Gastroesophageal sphincter (tissue), 3 donors: ENCODE data around the gene MLLT3.

ENCODE experiments used
- EP300 ChIP-seq: sonication (generic); formaldehyde crosslinking; IDR thresholded peaks from one replicate; pipeline ENCODE4 v1.6.1; 2017; ENCODE audit warnings: antibody characterized with exemption, mild to moderate bottlenecking
- POLR2A ChIP-seq, 2 donors: fragments of 450-650 bp; IDR thresholded peaks; one replicate each; pipeline ENCODE4 v1.6.1; 2017; ENCODE audit warnings: antibody characterized with exemption in 2 of 2, mild to moderate bottlenecking in 2 of 2, moderate library complexity in 1 of 2
- POLR2AphosphoS5 ChIP-seq: sonication (generic); formaldehyde crosslinking; IDR thresholded peaks from one replicate; pipeline ENCODE4 v1.6.1; 2017; ENCODE audit warnings: antibody characterized with exemption
- TF ChIP-seq, protein P1 (sequence below), 4 experiments: fragments of 200-600 bp in 2 of 4; fragments of 450-650 bp in 2 of 4; sonication (generic) in 1 of 4; IDR thresholded peaks; one replicate each; pipeline ENCODE4 v1.5.1; 2017 to 2019; ENCODE audit warnings: antibody characterized with exemption in 4 of 4, mild to moderate bottlenecking in 2 of 4, moderate library complexity in 2 of 4

DNA sequence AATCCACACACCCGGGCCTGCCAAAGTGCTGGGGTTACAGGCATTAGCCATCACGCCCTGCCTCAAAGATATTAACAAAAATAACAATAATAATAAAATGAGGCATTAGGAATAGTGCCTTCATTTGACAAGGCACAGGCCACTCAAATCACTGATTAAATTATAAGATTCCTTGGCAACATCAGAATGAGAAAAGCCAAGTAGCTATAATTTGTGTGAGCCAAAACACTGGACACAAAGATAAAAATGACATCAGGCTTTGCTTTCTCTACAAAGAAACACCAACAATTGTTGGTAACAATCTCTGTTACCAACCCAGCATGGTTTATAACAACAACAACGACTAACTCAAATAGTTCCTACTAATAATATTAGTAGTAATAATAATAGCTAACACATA is 73.2 kb downstream of the MLLT3 start:
- TF ChIP-seq, protein P1, sequence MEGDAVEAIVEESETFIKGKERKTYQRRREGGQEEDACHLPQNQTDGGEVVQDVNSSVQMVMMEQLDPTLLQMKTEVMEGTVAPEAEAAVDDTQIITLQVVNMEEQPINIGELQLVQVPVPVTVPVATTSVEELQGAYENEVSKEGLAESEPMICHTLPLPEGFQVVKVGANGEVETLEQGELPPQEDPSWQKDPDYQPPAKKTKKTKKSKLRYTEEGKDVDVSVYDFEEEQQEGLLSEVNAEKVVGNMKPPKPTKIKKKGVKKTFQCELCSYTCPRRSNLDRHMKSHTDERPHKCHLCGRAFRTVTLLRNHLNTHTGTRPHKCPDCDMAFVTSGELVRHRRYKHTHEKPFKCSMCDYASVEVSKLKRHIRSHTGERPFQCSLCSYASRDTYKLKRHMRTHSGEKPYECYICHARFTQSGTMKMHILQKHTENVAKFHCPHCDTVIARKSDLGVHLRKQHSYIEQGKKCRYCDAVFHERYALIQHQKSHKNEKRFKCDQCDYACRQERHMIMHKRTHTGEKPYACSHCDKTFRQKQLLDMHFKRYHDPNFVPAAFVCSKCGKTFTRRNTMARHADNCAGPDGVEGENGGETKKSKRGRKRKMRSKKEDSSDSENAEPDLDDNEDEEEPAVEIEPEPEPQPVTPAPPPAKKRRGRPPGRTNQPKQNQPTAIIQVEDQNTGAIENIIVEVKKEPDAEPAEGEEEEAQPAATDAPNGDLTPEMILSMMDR (IDR thresholded peaks at IDR 0.05) = no peak
- TF ChIP-seq POLR2A (IDR thresholded peaks at IDR 0.05) (no peak), POLR2AphosphoS5 (no peak), EP300 (no peak)
